Ramos (cell line): ENCODE results near the gene CERK.
"Not testable (repeated sequence)": the region's sequence is repeated elsewhere in the genome, so short reads cannot be mapped to it uniquely, and the experiment has no call there.

ENCODE experiments used
- in situ Hi-C: fragments of 300-500 bp; cut with MboI; formaldehyde crosslinking; loops from one replicate; pipeline ENCODE4 v1.14.3; 2022; ENCODE audit warnings: low sequenced_read_pairs; ENCODE audit not compliant: unreplicated experiment

The CERK gene

GRCh38 chr22:46655861-46656608 lies 82.0 kb downstream of the CERK start:
- in situ Hi-C loops = no loop called here

GRCh38 chr22:46654927-46655595 lies 83.0 kb downstream of the CERK start:
- in situ Hi-C loops = no loop called here

DNA sequence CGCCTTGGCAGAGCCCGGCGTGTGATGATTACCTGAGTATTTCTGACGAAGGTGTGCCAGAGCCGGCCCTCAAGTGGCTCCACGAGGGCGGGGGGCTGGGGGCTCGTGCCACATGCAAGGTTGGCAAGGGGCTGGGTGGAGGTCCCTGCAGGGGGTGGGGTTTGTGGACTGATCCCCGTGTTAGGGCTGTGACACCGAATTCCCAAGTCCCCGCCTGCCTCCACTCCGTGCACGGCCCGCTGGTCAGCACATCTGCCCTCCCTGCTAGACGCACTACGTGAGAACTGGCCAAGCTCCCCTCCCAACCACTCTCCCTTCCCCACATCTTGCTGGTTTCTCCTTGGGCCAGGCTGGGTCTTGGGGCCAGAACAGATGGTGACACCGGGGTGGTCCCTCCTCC lies 83.6 kb downstream of the CERK start:
- in situ Hi-C loops = no loop called here

GRCh38 chr22:46653596-46653995 lies 84.5 kb downstream of the CERK start:
- in situ Hi-C loops = no loop called here

- in situ Hi-C loops = no loop called here
Observed at GRCh38 chr22:46652847-46653331, 85.2 kb downstream of the CERK start.

DNA sequence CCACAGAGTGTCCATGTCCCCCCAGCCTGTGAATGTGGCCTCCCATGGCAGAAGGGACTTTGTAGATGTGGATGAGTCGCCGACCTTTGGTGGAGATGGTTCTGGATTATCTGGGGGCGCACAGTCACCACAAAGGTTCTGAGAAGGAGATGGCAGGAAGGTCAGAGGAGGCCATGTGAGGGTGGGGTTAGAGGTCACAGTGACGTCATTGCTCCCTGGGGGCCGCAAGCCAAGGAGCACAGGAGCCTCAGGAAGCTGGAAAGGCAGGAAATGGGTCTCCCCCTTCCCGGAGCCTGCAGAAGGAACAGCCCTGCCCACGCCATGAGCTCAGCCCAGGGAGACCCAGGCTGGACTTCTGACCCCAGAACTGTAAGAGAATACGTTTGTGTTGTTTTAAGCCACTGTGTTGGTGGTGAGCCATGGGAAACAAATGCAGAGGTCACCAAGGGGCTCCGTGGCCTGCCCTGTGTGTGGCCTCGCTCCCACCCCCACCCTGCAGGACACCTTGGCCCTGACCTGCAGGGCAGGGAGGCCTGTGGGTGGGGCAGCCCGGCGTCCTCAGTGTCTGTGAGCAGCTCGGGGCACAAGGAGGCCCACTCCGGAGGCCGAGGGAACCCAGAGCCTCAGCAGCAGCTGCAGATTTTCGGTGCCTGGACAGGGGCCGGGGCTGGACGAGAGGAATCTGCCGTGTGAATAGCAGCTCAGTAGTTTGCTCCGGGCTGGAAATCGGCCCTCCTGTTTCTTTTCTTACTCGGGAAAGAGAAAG lies 85.8 kb downstream of the CERK start:
- in situ Hi-C loops = no loop called here

DNA sequence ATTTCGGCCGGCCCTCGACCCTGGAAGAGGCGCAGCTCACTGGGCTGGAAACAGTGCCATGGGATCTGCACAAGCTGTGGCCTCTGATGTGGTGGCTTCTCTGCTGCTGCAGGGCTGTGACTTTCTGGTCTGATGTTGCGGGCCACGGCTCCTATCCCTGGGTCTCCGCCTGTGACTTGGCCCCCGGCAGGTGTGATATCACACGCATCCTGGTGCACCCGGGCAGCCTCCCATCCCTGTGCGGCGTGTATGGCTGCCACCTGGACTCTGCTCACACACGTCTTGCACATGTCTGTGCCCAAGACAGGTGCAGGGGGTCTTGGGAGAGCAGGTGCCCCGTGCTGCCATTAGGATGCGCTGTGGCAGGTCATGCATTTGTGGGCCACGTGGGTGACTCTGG lies 86.7 kb downstream of the CERK start:
- in situ Hi-C loops = no loop called here

DNA sequence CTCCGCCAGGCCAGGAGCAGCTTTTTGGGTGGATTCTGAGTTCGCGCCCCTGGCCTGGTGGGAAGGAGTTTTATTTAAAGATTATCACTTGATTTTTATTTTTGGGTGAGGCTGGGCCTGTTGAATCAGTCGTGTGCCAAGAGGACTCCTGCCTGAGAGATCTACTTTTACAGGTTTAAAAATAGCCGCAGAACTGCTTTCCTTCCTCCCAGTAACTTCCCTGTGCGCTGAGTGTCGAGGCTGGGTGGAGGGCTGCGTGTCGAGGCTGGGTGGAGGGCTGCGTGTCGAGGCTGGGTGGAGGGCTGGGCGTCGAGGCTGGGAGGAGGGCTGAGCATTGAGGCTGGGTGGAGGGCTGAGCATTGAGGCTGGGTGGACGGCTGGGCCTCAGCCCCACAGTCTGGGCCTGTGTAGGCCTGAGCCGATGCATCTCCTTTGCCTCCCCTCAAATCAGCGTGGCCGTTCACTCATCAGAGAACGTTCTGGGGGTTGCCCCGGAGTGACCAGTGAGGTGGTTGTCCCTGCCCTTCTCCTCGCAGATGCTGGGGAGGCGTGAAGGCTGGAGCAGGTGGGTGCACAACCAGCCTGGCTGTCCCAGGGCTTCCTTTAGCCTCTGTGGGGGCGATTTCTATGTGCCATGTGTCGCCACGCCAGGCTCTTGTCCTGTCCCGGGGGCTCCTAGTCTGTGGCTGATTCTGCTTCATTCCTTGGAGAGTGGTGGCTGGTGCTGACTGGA lies 87.8 kb downstream of the CERK start:
- in situ Hi-C loops = no loop called here

- in situ Hi-C loops = no loop called here
Observed at GRCh38 chr22:46649141-46650077, 88.6 kb downstream of the CERK start.

DNA sequence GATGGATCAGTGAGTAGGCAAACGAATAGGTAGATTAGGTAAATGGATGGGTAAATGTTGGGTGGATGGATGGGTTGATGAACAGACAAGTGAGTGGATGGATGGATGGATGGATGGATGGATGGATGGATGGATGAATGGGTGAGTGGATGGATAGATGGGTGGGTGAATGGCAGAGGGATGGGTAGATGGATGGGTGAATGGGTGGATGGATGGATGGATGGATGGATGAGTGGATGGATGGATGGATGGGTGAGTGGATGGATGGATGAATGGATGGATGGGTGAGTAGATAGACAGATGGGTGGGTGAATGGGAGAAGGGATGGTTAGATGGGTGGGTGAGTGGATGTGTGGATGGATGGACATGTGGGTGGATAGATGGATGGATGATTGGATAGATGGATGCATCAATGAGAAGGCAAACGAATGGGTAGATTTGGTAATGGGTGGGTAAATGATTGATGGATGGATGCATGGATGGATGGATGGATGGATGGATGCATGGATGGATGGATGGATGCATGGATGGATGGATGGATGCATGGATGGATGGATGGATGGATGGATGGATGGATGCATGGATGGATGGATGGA lies 89.7 kb downstream of the CERK start:
- in situ Hi-C loops = not testable (repeated sequence)

GRCh38 chr22:46646531-46647215 lies 91.4 kb downstream of the CERK start:
- in situ Hi-C loops = no loop called here

GRCh38 chr22:46642840-46643480 lies 95.1 kb downstream of the CERK start:
- in situ Hi-C loops = not testable (repeated sequence)

DNA sequence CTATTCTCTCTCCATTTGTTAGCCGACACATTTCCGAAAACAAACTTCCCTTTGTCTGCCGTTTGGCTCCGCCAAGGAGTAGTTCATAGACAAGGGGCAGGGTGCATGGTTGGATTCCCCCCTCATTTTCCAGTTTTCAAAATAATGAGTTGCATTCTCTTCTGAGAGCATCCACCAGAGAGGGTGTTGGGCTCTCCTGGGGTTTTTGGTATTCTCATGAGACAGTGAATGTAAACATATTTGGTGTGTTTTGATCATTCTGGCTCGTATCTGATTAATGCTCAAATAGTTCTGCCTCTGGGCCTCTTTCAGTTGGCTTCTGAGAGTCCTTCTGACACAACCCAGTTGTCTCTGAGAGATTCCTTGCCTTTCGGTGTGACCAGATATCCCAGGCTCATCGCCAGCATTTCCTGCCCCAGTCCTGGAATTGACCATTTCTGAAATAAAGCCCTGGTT lies 96.2 kb downstream of the CERK start:
- in situ Hi-C loops = no loop called here

- in situ Hi-C loops = no loop called here
Observed at GRCh38 chr22:46640293-46641055, 97.6 kb downstream of the CERK start.

- in situ Hi-C loops = no loop called here
Observed at GRCh38 chr22:46639843-46640242, 98.2 kb downstream of the CERK start.

- in situ Hi-C loops = no loop called here
Observed at GRCh38 chr22:46638601-46639431, 99.2 kb downstream of the CERK start.
